ENCODE results near the gene HTR1E.
"Not testable (repeated sequence)": the region's sequence is repeated elsewhere in the genome, so short reads cannot be mapped to it uniquely, and the experiment has no call there.

HTR1E gene

DNA sequence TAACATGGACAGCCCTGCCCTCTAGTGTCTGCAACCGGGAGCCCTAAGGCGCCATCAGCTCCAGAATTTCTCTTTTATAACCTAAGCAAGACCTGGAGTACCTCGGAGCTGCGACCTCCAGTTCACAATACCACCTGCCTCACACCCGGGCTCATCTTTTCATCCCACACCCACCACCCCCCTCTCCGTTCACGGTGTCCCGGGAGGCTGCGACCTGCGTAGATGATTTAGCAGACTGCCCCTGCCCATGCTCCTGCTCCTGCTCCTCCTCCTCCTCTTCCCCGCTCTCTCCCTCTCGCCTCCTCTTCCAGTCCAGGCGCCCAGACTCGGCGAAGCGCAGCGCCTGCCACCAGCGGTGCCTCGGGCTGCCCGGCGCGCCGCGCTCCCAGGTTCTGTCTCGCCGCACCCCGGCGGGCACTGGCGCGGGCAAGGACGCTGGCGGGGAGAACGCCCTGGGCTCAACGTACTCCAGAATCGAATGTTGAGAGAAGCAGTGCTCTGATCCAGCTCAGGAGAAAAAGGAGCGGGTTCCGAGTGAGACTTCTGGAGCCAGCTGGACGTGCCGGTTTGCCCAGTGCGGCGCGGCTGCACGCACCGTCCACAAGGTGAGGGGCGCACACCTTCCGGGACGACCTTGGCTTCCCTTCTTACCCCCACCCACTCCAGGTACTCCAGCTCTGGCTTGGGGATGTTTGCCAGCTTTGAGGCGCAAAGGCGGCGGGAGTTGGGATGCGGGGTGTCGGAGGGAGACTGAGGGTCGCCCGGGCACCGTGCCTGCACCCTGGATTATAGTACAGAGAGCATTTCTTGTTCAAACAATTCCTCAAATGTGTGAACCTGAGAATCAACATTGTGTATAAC, at the start of gene HTR1E:
HTR1E (plus strand) TSS at position 310 of the 861 bp plus-strand sequence. CDS start 77,807 bp downstream, outside the sequence.
- TF ChIP-seq, protein P1, sequence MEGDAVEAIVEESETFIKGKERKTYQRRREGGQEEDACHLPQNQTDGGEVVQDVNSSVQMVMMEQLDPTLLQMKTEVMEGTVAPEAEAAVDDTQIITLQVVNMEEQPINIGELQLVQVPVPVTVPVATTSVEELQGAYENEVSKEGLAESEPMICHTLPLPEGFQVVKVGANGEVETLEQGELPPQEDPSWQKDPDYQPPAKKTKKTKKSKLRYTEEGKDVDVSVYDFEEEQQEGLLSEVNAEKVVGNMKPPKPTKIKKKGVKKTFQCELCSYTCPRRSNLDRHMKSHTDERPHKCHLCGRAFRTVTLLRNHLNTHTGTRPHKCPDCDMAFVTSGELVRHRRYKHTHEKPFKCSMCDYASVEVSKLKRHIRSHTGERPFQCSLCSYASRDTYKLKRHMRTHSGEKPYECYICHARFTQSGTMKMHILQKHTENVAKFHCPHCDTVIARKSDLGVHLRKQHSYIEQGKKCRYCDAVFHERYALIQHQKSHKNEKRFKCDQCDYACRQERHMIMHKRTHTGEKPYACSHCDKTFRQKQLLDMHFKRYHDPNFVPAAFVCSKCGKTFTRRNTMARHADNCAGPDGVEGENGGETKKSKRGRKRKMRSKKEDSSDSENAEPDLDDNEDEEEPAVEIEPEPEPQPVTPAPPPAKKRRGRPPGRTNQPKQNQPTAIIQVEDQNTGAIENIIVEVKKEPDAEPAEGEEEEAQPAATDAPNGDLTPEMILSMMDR (IDR thresholded peaks at IDR 0.05; ENCODE audit: low read depth, low read length, missing control alignments) = peak; percentile 59
- no peak for DNase-seq (ENCODE audit: low read depth)
- H3K4me3 ChIP-seq (ENCODE audit: low read depth, low read length) = peak within 1 kb of the TSS; percentile 30
- in situ Hi-C loops (cut with HindIII; ENCODE audit: low sequenced_read_pairs) = no loop called here

DNA sequence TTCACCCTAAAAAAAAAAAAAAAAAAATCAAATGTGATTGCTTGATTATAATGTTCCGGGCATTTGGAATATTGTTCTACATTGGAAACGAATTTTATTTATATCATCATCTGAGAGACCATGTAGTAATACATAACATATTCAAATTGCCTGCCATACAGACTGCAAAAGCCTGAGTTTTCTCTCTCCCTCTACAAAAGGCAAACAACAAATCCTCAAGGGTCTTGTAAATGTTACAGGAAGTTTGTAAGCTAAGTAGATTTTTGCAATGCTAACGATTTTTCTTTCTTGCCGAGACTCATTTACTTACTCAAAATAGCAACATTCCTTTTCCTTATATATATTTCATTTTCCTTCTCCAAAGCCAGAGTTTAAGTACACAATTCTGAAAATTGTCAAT, 49.0 kb upstream of the HTR1E start:
- no peak for DNase-seq (ENCODE audit: low read depth)
- in situ Hi-C loops (cut with HindIII; ENCODE audit: low sequenced_read_pairs) = no loop called here
- TF ChIP-seq, protein P1 (IDR thresholded peaks at IDR 0.05; ENCODE audit: low read depth, low read length, missing control alignments) = no peak

GRCh38 chr6:86897265-86897664, 40.1 kb upstream of the HTR1E start:
- H3K4me3 ChIP-seq (ENCODE audit: low read depth, low read length); DNase-seq (ENCODE audit: low read depth); in situ Hi-C loops (cut with HindIII; ENCODE audit: low sequenced_read_pairs): not testable (repeated sequence)

More for the DNA sequence above, 49.0 kb upstream of the HTR1E start:
- H3K4me3 ChIP-seq (ENCODE audit: low read depth, low read length) = no peak overlapping the region

DNA sequence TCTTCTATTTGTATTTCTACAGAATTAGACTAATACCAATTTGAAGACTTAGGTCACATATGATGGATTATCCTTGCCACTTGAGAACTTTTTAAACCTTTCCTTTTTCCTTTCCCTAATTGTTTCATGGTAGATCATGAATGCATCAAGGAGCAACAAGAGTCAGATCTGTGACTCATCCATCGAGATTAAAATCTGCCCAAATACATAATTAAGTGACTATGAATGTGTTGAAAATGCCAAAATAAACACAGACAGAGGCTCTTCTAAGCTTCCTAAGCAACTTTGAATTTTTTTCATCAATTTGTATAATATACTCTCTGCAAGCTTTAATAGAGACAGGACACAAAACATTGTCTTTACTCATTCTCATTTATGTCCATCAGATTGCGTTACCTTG, 23.5 kb upstream of the HTR1E start:
- no peak overlapping the region for H3K4me3 ChIP-seq (ENCODE audit: low read depth, low read length)
- DNase-seq (ENCODE audit: low read depth) = no peak
- in situ Hi-C loops (cut with HindIII; ENCODE audit: low sequenced_read_pairs) = no loop called here
- TF ChIP-seq, protein P1 (IDR thresholded peaks at IDR 0.05; ENCODE audit: low read depth, low read length, missing control alignments) = no peak

- DNase-seq (ENCODE audit: low read depth) = no peak
- TF ChIP-seq, protein P1 (IDR thresholded peaks at IDR 0.05; ENCODE audit: low read depth, low read length, missing control alignments) = no peak
- in situ Hi-C loops (cut with HindIII; ENCODE audit: low sequenced_read_pairs) = no loop called here
- H3K4me3 ChIP-seq (ENCODE audit: low read depth, low read length) = no peak overlapping the region
Observed at GRCh38 chr6:86916393-86916792, 20.9 kb upstream of the HTR1E start.

GRCh38 chr6:86927138-86927537, 10.2 kb upstream of the HTR1E start:
- in situ Hi-C loops (cut with HindIII; ENCODE audit: low sequenced_read_pairs) = not testable (repeated sequence)

DNA sequence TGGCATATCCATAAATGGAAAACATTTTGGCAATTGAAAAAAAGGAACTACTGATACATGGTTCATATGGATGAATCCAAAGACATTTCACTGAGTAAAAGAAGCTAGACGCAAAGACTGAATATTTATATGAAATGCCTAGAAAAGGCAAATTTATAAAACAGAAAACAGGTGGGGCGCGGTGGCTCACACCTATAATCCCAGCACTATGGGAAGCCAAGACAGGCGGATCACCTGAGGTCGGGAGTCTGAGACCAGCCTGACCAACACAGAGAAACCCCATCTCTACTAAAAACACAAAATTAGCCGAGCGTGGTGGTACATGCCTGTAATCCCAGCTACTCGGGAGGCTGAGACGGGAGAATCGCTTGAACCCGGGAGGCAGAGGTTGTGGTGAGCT, 9.5 kb upstream of the HTR1E start:
- DNase-seq (ENCODE audit: low read depth); in situ Hi-C loops (cut with HindIII; ENCODE audit: low sequenced_read_pairs); H3K4me3 ChIP-seq (ENCODE audit: low read depth, low read length): not testable (repeated sequence)

More at GRCh38 chr6:86927138-86927537, 10.2 kb upstream of the HTR1E start:
- H3K4me3 ChIP-seq (ENCODE audit: low read depth, low read length); DNase-seq (ENCODE audit: low read depth): not testable (repeated sequence)

DNA sequence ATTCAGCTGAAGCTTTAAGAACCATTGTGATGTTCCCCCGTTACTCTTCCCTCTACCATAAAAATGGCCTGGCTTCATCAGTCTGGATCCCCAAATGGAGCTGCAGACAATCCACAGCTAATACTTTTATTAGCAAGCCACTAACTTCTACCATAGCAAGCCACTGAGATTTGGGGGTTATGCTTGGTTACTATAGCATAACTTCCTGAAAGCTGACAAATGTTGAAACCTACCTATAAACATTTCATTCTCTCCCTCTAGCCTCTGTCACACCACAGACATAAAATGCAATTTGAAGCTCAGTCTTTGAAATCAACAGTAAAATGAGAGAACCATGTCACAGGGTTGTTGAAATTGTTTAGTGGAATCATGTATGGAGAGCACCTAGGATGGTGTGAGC, 3.0 kb upstream of the HTR1E start:
- TF ChIP-seq, protein P1 (IDR thresholded peaks at IDR 0.05; ENCODE audit: low read depth, low read length, missing control alignments) = no peak
- in situ Hi-C loops (cut with HindIII; ENCODE audit: low sequenced_read_pairs) = no loop called here
- DNase-seq (ENCODE audit: low read depth) = no peak
- H3K4me3 ChIP-seq (ENCODE audit: low read depth, low read length) = no peak overlapping the region

Data from astrocyte of the cerebellum (primary cell).